ENCODE measurements around the gene CHST2.

- TF ChIP-seq, protein P1, sequence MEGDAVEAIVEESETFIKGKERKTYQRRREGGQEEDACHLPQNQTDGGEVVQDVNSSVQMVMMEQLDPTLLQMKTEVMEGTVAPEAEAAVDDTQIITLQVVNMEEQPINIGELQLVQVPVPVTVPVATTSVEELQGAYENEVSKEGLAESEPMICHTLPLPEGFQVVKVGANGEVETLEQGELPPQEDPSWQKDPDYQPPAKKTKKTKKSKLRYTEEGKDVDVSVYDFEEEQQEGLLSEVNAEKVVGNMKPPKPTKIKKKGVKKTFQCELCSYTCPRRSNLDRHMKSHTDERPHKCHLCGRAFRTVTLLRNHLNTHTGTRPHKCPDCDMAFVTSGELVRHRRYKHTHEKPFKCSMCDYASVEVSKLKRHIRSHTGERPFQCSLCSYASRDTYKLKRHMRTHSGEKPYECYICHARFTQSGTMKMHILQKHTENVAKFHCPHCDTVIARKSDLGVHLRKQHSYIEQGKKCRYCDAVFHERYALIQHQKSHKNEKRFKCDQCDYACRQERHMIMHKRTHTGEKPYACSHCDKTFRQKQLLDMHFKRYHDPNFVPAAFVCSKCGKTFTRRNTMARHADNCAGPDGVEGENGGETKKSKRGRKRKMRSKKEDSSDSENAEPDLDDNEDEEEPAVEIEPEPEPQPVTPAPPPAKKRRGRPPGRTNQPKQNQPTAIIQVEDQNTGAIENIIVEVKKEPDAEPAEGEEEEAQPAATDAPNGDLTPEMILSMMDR (IDR thresholded peaks at IDR 0.05; ENCODE audit: extremely low read depth in 1 of 2, insufficient read depth in 1 of 2, low read depth in 1 of 2, low read length in 2 of 2), result no peak
- TF ChIP-seq JUN (IDR thresholded peaks at IDR 0.05; ENCODE audit: borderline replicate concordance, insufficient read depth, insufficient read length, low read depth), result no peak
Measured at GRCh38 chr3:143140550-143140949, 21.0 kb downstream of the CHST2 start.

Measured in endothelial cell of umbilical vein (primary cell).